ENCODE results near the gene CEP55.

The CEP55 gene

DNA sequence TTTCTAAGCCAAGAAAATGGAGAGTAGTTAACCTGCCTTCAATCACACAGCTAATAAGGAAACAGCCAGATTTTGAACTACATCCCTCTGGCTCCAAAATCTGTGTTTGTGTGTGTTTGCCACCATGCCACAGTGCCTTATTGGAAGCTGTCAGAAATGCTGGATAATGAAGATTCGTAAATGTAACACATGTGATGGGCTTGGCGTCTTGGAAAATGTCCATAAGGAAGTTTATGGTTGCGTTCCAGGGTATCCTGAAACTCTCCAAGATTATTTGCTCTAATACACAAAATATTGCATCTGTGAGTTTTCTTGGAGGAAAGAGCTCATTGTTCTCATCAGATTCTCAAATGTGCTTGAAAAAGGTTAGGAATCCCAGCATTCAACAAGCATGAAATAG lies 36.9 kb upstream of the CEP55 start (continued):
- TF ChIP-seq TSHZ2 (CRISPR knock-in tag; IDR thresholded peaks at IDR 0.05) (no peak), ZFP3 (CRISPR knock-in tag; IDR thresholded peaks at IDR 0.05) (no peak)

- TF ChIP-seq GLIS3 (CRISPR knock-in tag; IDR thresholded peaks at IDR 0.05), result no peak
- TF ChIP-seq PPARA (CRISPR knock-in tag; IDR thresholded peaks at IDR 0.05; ENCODE audit: borderline replicate concordance), result no peak
- TF ChIP-seq ZNF565 (CRISPR knock-in tag; conservative IDR thresholded peaks at IDR 0.05; ENCODE audit: low read depth), result no peak
- no peak for TF ChIP-seq OSR1 (CRISPR knock-in tag; IDR thresholded peaks at IDR 0.05)
- no peak for TF ChIP-seq ISL1 (CRISPR knock-in tag; IDR thresholded peaks at IDR 0.05)
- TF ChIP-seq RARB (CRISPR knock-in tag; IDR thresholded peaks at IDR 0.05), result no peak
- no peak for TF ChIP-seq BACH2 (CRISPR knock-in tag; IDR thresholded peaks at IDR 0.05; ENCODE audit: borderline replicate concordance)
- TF ChIP-seq ZFP3 (CRISPR knock-in tag; IDR thresholded peaks at IDR 0.05), result no peak
- TF ChIP-seq, protein P1, sequence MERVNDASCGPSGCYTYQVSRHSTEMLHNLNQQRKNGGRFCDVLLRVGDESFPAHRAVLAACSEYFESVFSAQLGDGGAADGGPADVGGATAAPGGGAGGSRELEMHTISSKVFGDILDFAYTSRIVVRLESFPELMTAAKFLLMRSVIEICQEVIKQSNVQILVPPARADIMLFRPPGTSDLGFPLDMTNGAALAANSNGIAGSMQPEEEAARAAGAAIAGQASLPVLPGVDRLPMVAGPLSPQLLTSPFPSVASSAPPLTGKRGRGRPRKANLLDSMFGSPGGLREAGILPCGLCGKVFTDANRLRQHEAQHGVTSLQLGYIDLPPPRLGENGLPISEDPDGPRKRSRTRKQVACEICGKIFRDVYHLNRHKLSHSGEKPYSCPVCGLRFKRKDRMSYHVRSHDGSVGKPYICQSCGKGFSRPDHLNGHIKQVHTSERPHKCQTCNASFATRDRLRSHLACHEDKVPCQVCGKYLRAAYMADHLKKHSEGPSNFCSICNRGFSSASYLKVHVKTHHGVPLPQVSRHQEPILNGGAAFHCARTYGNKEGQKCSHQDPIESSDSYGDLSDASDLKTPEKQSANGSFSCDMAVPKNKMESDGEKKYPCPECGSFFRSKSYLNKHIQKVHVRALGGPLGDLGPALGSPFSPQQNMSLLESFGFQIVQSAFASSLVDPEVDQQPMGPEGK (CRISPR knock-in tag; IDR thresholded peaks at IDR 0.05; ENCODE audit: borderline replicate concordance), result no peak
- TF ChIP-seq TSHZ2 (CRISPR knock-in tag; IDR thresholded peaks at IDR 0.05), result no peak
- TF ChIP-seq ARNTL (CRISPR knock-in tag; IDR thresholded peaks at IDR 0.05; ENCODE audit: borderline replicate concordance, low read depth), result no peak
- TF ChIP-seq TCF4 (CRISPR knock-in tag; IDR thresholded peaks at IDR 0.05; ENCODE audit: borderline replicate concordance), result no peak
- TF ChIP-seq CSRNP3 (CRISPR knock-in tag; IDR thresholded peaks at IDR 0.05), result no peak
- no peak for TF ChIP-seq ZNF8 (CRISPR knock-in tag; IDR thresholded peaks at IDR 0.05)
- TF ChIP-seq ZC3H10 (CRISPR knock-in tag; IDR thresholded peaks at IDR 0.05), result no peak
- TF ChIP-seq TOX (CRISPR knock-in tag; IDR thresholded peaks at IDR 0.05; ENCODE audit: borderline replicate concordance), result no peak
- no peak for TF ChIP-seq SNAI2 (CRISPR knock-in tag; IDR thresholded peaks at IDR 0.05)
- no peak for TF ChIP-seq CSDC2 (CRISPR knock-in tag; IDR thresholded peaks at IDR 0.05)
- TF ChIP-seq POU6F1 (CRISPR knock-in tag; IDR thresholded peaks at IDR 0.05; ENCODE audit: borderline replicate concordance, low read depth), result no peak
Measured at GRCh38 chr10:93461109-93461806, 35.2 kb upstream of the CEP55 start.

DNA sequence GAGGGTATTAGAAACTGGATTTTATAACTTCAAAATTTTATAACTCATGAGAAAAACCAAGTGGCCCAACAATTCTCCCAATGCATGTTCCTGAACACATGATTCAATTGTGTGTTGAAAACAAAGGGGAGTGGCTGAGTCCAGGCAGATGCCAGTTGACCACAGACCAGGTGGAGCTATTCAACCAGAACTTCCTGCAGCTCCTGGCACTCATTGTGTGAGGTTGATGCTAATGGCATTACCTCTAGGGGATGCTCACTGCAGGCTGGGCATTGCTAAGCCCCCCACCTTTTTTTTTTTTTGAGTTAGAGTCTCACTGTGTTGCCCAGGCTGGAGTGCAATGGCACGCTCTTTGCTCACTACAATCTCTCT lies 34.6 kb upstream of the CEP55 start:
- ATAC-seq, result no peak
- TF ChIP-seq SNAI2 (CRISPR knock-in tag; IDR thresholded peaks at IDR 0.05) (no peak), CSRNP3 (CRISPR knock-in tag; IDR thresholded peaks at IDR 0.05) (no peak), TCF4 (CRISPR knock-in tag; IDR thresholded peaks at IDR 0.05; ENCODE audit: borderline replicate concordance) (no peak), PPARA (CRISPR knock-in tag; IDR thresholded peaks at IDR 0.05; ENCODE audit: borderline replicate concordance) (no peak), ISL1 (CRISPR knock-in tag; IDR thresholded peaks at IDR 0.05) (no peak), ZFP30 (CRISPR knock-in tag; IDR thresholded peaks at IDR 0.05) (no peak), ESRRG (CRISPR knock-in tag; IDR thresholded peaks at IDR 0.05) (no peak), RARB (CRISPR knock-in tag; IDR thresholded peaks at IDR 0.05) (no peak)
- TF ChIP-seq, protein P1 (CRISPR knock-in tag; IDR thresholded peaks at IDR 0.05; ENCODE audit: borderline replicate concordance), result no peak

More at GRCh38 chr10:93461109-93461806, 35.2 kb upstream of the CEP55 start:
- ATAC-seq, result no peak

All from SK-N-SH treated with all-trans-retinoic acid at 6 μM for 48 hours (cell line).